HEK293 (cell line): ENCODE measurements around the gene SCUBE1.

Source experiments
- CTCF ChIA-PET: fragments of 350-600 bp; formaldehyde crosslinking; extraction: SDS; loops from one replicate; lab custom pipeline; 2021; ENCODE audit warnings: antibody characterized with exemption; lab: Yijun Ruan, JAX
- POLR2A ChIA-PET: fragments of 300-600 bp; formaldehyde crosslinking; extraction: SDS; loops from one replicate; lab custom pipeline; 2020; ENCODE audit warnings: antibody characterized with exemption, inconsistent platforms; lab: Yijun Ruan, JAX
- H3K27ac ChIP-seq: fragments of 200-500 bp; sonication (Bioruptor generic); 2 replicates; pipeline ENCODE4 v1.5.1; 2014; ENCODE audit warnings: low read depth, low read length, control low read depth, inconsistent platforms; ENCODE audit errors: extremely low read depth
- H3K36me3 ChIP-seq, 2 experiments: fragments of 200-500 bp in 1 of 2; sonication (Bioruptor generic) in 1 of 2; 1 replicate in 1 of 2; 2 replicates in 1 of 2; pipeline ENCODE4 v1.5.1; 2014 to 2017; ENCODE audit warnings: inconsistent platforms in 2 of 2, low read length in 2 of 2; ENCODE audit not compliant: control insufficient read depth in 2 of 2, insufficient read depth in 1 of 2
- H3K4me1 ChIP-seq: fragments of 200-500 bp; sonication (Bioruptor generic); 2 replicates; pipeline ENCODE4 v1.5.1; 2014; ENCODE audit warnings: mild to moderate bottlenecking, low read length, inconsistent platforms; ENCODE audit not compliant: control insufficient read depth, insufficient read depth
- H3K4me3 ChIP-seq: 2 replicates; pipeline ENCODE4 v1.5.1; 2011; ENCODE audit warnings: low read depth, mild to moderate bottlenecking, control low read depth, low read length, moderate library complexity
- H3K9me3 ChIP-seq: fragments of 200-500 bp; sonication (Bioruptor generic); 2 replicates; pipeline ENCODE4 v1.5.1; 2014; ENCODE audit warnings: low read depth, low read length, inconsistent platforms; ENCODE audit not compliant: control insufficient read depth, insufficient read depth
- GLIS2 ChIP-seq: fragments of 450-650 bp; formaldehyde crosslinking; IDR thresholded peaks from 2 replicates; pipeline ENCODE4 v1.5.1; 2016; ENCODE audit warnings: missing biosample characterization, missing genetic modification characterization
- ZBTB8A ChIP-seq: fragments of 450-650 bp; formaldehyde crosslinking; IDR thresholded peaks from 2 replicates; pipeline ENCODE4 v1.5.1; 2016; ENCODE audit warnings: missing biosample characterization, missing genetic modification characterization
- ZFP69B ChIP-seq: fragments of 450-650 bp; formaldehyde crosslinking; IDR thresholded peaks from 2 replicates; pipeline ENCODE4 v1.5.1; 2016; ENCODE audit warnings: missing biosample characterization, missing genetic modification characterization
- ZNF146 ChIP-seq: fragments of 450-650 bp; formaldehyde crosslinking; IDR thresholded peaks from 2 replicates; pipeline ENCODE4 v1.5.1; 2016; ENCODE audit warnings: missing biosample characterization, missing genetic modification characterization
- ZNF239 ChIP-seq: fragments of 450-650 bp; formaldehyde crosslinking; IDR thresholded peaks from 2 replicates; pipeline ENCODE4 v1.5.1; 2016; ENCODE audit warnings: missing biosample characterization, missing genetic modification characterization
- ZNF341 ChIP-seq: fragments of 450-650 bp; formaldehyde crosslinking; IDR thresholded peaks from 2 replicates; pipeline ENCODE4; 2016; ENCODE audit warnings: low read depth, missing biosample characterization, missing genetic modification characterization
- ZNF354C ChIP-seq: fragments of 450-650 bp; formaldehyde crosslinking; IDR thresholded peaks from 2 replicates; pipeline ENCODE4 v1.5.1; 2016; ENCODE audit warnings: missing biosample characterization, missing genetic modification characterization, low read depth, borderline replicate concordance
- ZNF473 ChIP-seq: fragments of 450-650 bp; formaldehyde crosslinking; IDR thresholded peaks from 2 replicates; pipeline ENCODE4 v1.5.1; 2017; ENCODE audit warnings: missing biosample characterization, missing genetic modification characterization
- ZNF626 ChIP-seq: fragments of 450-650 bp; sonication (Bioruptor Pico); formaldehyde crosslinking; IDR thresholded peaks from 2 replicates; pipeline ENCODE4 v1.5.1; 2018; ENCODE audit warnings: missing biosample characterization, missing genetic modification characterization, inconsistent platforms
- ZNF654 ChIP-seq: fragments of 450-650 bp; formaldehyde crosslinking; IDR thresholded peaks from 2 replicates; pipeline ENCODE4 v1.5.1; 2016; ENCODE audit warnings: low read depth, missing biosample characterization, missing genetic modification characterization
- ZNF791 ChIP-seq: fragments of 450-650 bp; formaldehyde crosslinking; IDR thresholded peaks from 2 replicates; pipeline ENCODE4 v1.5.1; 2016; ENCODE audit warnings: missing biosample characterization, missing genetic modification characterization
- TF ChIP-seq, protein P1 (sequence below): fragments of 450-650 bp; formaldehyde crosslinking; IDR thresholded peaks from 2 replicates; pipeline ENCODE4 v1.5.1; 2017; ENCODE audit warnings: missing biosample characterization, missing genetic modification characterization
- TF ChIP-seq, protein P2 (sequence below): fragments of 450-650 bp; formaldehyde crosslinking; IDR thresholded peaks from 2 replicates; pipeline ENCODE4 v1.5.1; 2016; ENCODE audit warnings: missing biosample characterization, missing genetic modification characterization, borderline replicate concordance
- TF ChIP-seq, protein P3 (sequence below): fragments of 450-650 bp; formaldehyde crosslinking; IDR thresholded peaks from 2 replicates; pipeline ENCODE4 v1.5.1; 2016; ENCODE audit warnings: missing biosample characterization, missing genetic modification characterization
- TF ChIP-seq, protein P4 (sequence below): fragments of 450-650 bp; formaldehyde crosslinking; IDR thresholded peaks from 2 replicates; pipeline ENCODE4 v1.5.1; 2016; ENCODE audit warnings: missing biosample characterization, missing genetic modification characterization

Gene SCUBE1

DNA sequence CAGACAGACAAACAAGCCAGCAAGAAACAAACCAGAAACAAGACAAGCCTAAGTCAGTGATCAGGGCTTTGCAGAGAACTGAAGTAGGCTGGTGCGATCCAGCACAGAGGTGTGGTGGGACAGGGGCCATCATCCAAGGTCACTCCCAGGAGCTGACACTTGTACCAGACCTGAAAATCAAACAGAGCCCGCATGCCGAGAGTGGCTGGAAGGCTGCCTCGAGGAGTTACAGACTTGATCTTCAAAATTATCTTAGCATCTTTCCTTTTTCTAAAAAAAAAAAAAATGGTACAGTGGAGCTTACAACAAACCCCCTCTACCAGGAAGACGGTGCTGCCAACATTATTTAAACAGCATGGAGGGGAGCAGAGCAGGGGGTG lies 8.8 kb upstream of the SCUBE1 start:
- TF ChIP-seq, protein P1, sequence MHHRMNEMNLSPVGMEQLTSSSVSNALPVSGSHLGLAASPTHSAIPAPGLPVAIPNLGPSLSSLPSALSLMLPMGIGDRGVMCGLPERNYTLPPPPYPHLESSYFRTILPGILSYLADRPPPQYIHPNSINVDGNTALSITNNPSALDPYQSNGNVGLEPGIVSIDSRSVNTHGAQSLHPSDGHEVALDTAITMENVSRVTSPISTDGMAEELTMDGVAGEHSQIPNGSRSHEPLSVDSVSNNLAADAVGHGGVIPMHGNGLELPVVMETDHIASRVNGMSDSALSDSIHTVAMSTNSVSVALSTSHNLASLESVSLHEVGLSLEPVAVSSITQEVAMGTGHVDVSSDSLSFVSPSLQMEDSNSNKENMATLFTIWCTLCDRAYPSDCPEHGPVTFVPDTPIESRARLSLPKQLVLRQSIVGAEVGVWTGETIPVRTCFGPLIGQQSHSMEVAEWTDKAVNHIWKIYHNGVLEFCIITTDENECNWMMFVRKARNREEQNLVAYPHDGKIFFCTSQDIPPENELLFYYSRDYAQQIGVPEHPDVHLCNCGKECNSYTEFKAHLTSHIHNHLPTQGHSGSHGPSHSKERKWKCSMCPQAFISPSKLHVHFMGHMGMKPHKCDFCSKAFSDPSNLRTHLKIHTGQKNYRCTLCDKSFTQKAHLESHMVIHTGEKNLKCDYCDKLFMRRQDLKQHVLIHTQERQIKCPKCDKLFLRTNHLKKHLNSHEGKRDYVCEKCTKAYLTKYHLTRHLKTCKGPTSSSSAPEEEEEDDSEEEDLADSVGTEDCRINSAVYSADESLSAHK (tag by site-specific recombination) = no peak
- peak; percentile 17; the same call in 1 of the 2 replicates for TF ChIP-seq ZNF341 (tag by site-specific recombination)
- TF ChIP-seq, all 188 proteins: peak for 1
- ChIA-PET POLR2A (no interaction called here), CTCF (interaction anchor here (0.6 to 1.1 kb wide), 5 partner anchors 36 to 122 kb away, joined by 3 to 4 read pairs (median 3); no protein-coding TSS in a partner anchor)

DNA sequence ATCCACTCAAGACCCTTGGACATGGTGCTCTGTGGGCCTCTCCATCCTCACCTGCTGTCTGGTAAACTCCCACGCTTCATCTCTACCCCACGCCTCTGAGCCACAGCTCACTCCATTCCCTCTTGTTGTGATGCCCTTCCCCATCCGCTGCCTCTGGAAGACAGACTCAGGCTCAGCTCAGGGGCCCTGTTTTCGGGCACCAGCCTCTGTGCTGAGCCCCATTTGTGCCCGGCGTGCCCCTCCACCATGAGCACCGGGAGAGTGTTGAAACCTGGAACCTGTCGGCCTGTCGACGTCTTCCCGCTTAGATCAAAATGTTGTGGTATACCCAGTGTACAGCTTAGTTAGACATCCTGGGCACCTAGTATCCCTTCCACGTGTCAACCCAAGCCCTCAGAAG lies 6.5 kb upstream of the SCUBE1 start:
- H3K9me3 ChIP-seq = no peaks in the 10 kb centered on the region
- POLR2A ChIA-PET = no interaction called here
- H3K4me3 ChIP-seq = no peak overlapping the region
- CTCF ChIA-PET = interaction anchor here (0.6 to 1.8 kb wide), 5 partner anchors 25 to 1631 kb away, joined by 3 to 16 read pairs (median 3); no protein-coding TSS in a partner anchor
- no peaks in the 10 kb centered on the region for H3K36me3 ChIP-seq
- H3K4me1 ChIP-seq = no peaks in the 10 kb centered on the region
- TF ChIP-seq ZBTB8A (tag by site-specific recombination) (0 out of 2 replicates have a peak, but pooled peaks have one; percentile 17), ZNF626 (no peak)
- no peak overlapping the region for H3K27ac ChIP-seq

More for the DNA sequence above, 8.8 kb upstream of the SCUBE1 start:
- H3K4me3 ChIP-seq = no peak overlapping the region
- H3K27ac ChIP-seq = no peak overlapping the region
- H3K36me3 ChIP-seq = no peaks in the 10 kb centered on the region
- H3K4me1 ChIP-seq = no peaks in the 10 kb centered on the region
- no peaks in the 10 kb centered on the region for H3K9me3 ChIP-seq

DNA sequence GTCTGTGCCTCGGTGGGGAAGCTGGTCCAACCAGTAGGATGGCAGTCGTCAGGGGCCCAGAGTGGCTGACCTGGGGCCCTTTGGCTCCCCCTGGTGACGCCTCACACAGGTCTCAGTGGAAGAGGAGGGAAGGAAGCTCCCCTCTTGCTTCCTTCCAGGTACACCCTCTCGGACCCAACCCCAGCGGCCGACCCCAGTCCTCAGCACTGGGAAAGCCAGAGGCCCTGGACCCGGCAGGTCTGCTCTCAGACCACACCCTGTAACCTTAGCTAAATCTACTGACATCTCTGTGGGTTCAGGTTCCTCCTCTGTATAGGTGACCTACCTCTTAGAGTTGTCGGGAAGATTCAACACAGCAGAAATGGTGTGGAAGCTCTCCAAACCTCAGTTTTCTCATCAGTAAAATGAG lies 3.4 kb upstream of the SCUBE1 start:
- TF ChIP-seq ZNF791 (tag by site-specific recombination) = no peak
- no peak for TF ChIP-seq ZNF146
- TF ChIP-seq, protein P2, sequence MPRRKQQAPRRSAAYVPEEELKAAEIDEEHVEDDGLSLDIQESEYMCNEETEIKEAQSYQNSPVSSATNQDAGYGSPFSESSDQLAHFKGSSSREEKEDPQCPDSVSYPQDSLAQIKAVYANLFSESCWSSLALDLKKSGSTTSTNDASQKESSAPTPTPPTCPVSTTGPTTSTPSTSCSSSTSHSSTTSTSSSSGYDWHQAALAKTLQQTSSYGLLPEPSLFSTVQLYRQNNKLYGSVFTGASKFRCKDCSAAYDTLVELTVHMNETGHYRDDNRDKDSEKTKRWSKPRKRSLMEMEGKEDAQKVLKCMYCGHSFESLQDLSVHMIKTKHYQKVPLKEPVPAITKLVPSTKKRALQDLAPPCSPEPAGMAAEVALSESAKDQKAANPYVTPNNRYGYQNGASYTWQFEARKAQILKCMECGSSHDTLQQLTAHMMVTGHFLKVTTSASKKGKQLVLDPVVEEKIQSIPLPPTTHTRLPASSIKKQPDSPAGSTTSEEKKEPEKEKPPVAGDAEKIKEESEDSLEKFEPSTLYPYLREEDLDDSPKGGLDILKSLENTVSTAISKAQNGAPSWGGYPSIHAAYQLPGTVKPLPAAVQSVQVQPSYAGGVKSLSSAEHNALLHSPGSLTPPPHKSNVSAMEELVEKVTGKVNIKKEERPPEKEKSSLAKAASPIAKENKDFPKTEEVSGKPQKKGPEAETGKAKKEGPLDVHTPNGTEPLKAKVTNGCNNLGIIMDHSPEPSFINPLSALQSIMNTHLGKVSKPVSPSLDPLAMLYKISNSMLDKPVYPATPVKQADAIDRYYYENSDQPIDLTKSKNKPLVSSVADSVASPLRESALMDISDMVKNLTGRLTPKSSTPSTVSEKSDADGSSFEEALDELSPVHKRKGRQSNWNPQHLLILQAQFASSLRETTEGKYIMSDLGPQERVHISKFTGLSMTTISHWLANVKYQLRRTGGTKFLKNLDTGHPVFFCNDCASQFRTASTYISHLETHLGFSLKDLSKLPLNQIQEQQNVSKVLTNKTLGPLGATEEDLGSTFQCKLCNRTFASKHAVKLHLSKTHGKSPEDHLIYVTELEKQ (tag by site-specific recombination) = no peak
- TF ChIP-seq ZNF354C (tag by site-specific recombination) = no peak
- peak; percentile 58 for TF ChIP-seq ZNF654
- peak; percentile 43; the same call in 1 of the 2 replicates for TF ChIP-seq ZFP69B
- TF ChIP-seq ZNF473 (tag by site-specific recombination) = no peak
- TF ChIP-seq ZNF239 = no peak
- TF ChIP-seq GLIS2 (tag by site-specific recombination) = 0 out of 2 replicates have a peak, but pooled peaks have one; percentile 18
- TF ChIP-seq, protein P3, sequence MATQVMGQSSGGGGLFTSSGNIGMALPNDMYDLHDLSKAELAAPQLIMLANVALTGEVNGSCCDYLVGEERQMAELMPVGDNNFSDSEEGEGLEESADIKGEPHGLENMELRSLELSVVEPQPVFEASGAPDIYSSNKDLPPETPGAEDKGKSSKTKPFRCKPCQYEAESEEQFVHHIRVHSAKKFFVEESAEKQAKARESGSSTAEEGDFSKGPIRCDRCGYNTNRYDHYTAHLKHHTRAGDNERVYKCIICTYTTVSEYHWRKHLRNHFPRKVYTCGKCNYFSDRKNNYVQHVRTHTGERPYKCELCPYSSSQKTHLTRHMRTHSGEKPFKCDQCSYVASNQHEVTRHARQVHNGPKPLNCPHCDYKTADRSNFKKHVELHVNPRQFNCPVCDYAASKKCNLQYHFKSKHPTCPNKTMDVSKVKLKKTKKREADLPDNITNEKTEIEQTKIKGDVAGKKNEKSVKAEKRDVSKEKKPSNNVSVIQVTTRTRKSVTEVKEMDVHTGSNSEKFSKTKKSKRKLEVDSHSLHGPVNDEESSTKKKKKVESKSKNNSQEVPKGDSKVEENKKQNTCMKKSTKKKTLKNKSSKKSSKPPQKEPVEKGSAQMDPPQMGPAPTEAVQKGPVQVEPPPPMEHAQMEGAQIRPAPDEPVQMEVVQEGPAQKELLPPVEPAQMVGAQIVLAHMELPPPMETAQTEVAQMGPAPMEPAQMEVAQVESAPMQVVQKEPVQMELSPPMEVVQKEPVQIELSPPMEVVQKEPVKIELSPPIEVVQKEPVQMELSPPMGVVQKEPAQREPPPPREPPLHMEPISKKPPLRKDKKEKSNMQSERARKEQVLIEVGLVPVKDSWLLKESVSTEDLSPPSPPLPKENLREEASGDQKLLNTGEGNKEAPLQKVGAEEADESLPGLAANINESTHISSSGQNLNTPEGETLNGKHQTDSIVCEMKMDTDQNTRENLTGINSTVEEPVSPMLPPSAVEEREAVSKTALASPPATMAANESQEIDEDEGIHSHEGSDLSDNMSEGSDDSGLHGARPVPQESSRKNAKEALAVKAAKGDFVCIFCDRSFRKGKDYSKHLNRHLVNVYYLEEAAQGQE (tag by site-specific recombination) = no peak
- TF ChIP-seq, protein P4, sequence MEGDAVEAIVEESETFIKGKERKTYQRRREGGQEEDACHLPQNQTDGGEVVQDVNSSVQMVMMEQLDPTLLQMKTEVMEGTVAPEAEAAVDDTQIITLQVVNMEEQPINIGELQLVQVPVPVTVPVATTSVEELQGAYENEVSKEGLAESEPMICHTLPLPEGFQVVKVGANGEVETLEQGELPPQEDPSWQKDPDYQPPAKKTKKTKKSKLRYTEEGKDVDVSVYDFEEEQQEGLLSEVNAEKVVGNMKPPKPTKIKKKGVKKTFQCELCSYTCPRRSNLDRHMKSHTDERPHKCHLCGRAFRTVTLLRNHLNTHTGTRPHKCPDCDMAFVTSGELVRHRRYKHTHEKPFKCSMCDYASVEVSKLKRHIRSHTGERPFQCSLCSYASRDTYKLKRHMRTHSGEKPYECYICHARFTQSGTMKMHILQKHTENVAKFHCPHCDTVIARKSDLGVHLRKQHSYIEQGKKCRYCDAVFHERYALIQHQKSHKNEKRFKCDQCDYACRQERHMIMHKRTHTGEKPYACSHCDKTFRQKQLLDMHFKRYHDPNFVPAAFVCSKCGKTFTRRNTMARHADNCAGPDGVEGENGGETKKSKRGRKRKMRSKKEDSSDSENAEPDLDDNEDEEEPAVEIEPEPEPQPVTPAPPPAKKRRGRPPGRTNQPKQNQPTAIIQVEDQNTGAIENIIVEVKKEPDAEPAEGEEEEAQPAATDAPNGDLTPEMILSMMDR (tag by site-specific recombination) = peak; percentile 84
- TF ChIP-seq, all 188 proteins: peak for 4
- H3K4me3 ChIP-seq = no peak overlapping the region
- POLR2A ChIA-PET = interaction anchor here (1.2 to 2.4 kb wide), 2 partner anchors 73 to 115 kb away, joined by 3 to 15 read pairs; no protein-coding TSS in a partner anchor
- H3K9me3 ChIP-seq = no peaks in the 10 kb centered on the region
- H3K27ac ChIP-seq = no peak overlapping the region
- CTCF ChIA-PET = interaction anchor here (0.6 to 5.9 kb wide), 57 partner anchors 10 to 985 kb away, joined by 3 to 318 read pairs (median 7); partner anchors contain the start of gene TTLL12
- H3K36me3 ChIP-seq = no peaks in the 10 kb centered on the region
- no peaks in the 10 kb centered on the region; the same call in 1 of the 2 replicates for H3K4me1 ChIP-seq
